Lung (tissue), 12 donors: ENCODE data around the gene PFKFB2. TPM values are rescaled to one million over a fixed set of nuclear protein-coding genes. Genes with fewer than 3 reads are reported as not detected.

Experiments
- ATAC-seq: fragments of 200-7000 bp; cut with Tn5 transposase; one replicate; pipeline ENCODE4 v1.9.1; 2020; ENCODE audit warnings: moderate number of reproducible peaks; ENCODE audit not compliant: insufficient read depth, low FRiP score
- DNase-seq, 3 donors: peaks; one replicate each; pipeline ENCODE4 v3.0.0-alpha.2; 2013 to 2017
- H3K27ac ChIP-seq, 2 donors: one replicate each; pipeline ENCODE4 v1.5.1; 2013; ENCODE audit warnings: mild to moderate bottlenecking in 2 of 2, moderate library complexity in 2 of 2, control low read depth in 1 of 2, inconsistent platforms in 1 of 2, low read depth in 1 of 2, low read length in 1 of 2
- H3K27me3 ChIP-seq, 3 donors: one replicate each; pipeline ENCODE4 v1.5.1; 2013; ENCODE audit warnings: low read length in 2 of 3; ENCODE audit not compliant: control insufficient read depth in 3 of 3, insufficient read depth in 3 of 3
- H3K36me3 ChIP-seq, 4 donors: one replicate each; pipeline ENCODE4 v1.5.1; 2013; ENCODE audit warnings: low read length in 4 of 4, mild to moderate bottlenecking in 1 of 4, moderate library complexity in 1 of 4; ENCODE audit not compliant: control insufficient read depth in 4 of 4, insufficient read depth in 4 of 4
- H3K4me1 ChIP-seq, 5 donors: one replicate each; pipeline ENCODE4 v1.5.1; 2013; ENCODE audit warnings: low read length in 5 of 5, mild to moderate bottlenecking in 2 of 5, moderate library complexity in 1 of 5; ENCODE audit not compliant: control insufficient read depth in 5 of 5, insufficient read depth in 5 of 5
- H3K4me3 ChIP-seq: one replicate; pipeline ENCODE4 v1.5.1; 2013; ENCODE audit warnings: mild to moderate bottlenecking, control low read depth, moderate library complexity
- H3K9ac ChIP-seq, 2 donors: one replicate each; pipeline ENCODE4 v1.5.1; 2013; ENCODE audit warnings: low read length in 2 of 2, control low read depth in 1 of 2; ENCODE audit not compliant: insufficient read depth in 1 of 2
- H3K9me3 ChIP-seq, 4 donors: one replicate each; pipeline ENCODE4 v1.5.1; 2013; ENCODE audit warnings: low read length in 3 of 4, mild to moderate bottlenecking in 1 of 4, moderate library complexity in 1 of 4; ENCODE audit not compliant: control insufficient read depth in 4 of 4, insufficient read depth in 3 of 4
- whole genome bisulfite sequencing, 2 donors: extraction: QIAGEN DNeasy Blood & Tissue Kit; methylation state at CpG; one replicate each; pipeline ENCODE4 v1.1.7; 2013; 5-methylcytosine and 5-hydroxymethylcytosine counted together
- polyA plus RNA-seq, 2 donors: library from polyadenylated mRNA; stranded (reverse); fragments of 200-250 nt; gene quantifications; one replicate each; pipeline ENCODE4 v1.2.1, GENCODE V29; 2013
- total RNA-seq, 2 donors: library from RNA; depleted of rRNA in 1 of 2; stranded (reverse); fragments of >200 nt in 1 of 2; gene quantifications; one replicate each; pipeline ENCODE4 v1.2.1, GENCODE V29; 2014 to 2021
- TF ChIP-seq, protein P1 (sequence below): IDR thresholded peaks from 2 replicates; pipeline ENCODE4 v1.5.1; 2012; ENCODE audit warnings: mild to moderate bottlenecking; ENCODE audit errors: control extremely low read depth, extremely low read depth
- donor health status: control.
- donor health status: control.
- donor health status: Bipolar disorder and iron deficiency.
- donor health status: healthy.
- donor health status: DM: yes; HTN: yes; CAD: no.

PFKFB2 gene
- total and polyA plus RNA-seq, 4 donors, result 19.9 to 52.3 (median 39.6) TPM

DNA sequence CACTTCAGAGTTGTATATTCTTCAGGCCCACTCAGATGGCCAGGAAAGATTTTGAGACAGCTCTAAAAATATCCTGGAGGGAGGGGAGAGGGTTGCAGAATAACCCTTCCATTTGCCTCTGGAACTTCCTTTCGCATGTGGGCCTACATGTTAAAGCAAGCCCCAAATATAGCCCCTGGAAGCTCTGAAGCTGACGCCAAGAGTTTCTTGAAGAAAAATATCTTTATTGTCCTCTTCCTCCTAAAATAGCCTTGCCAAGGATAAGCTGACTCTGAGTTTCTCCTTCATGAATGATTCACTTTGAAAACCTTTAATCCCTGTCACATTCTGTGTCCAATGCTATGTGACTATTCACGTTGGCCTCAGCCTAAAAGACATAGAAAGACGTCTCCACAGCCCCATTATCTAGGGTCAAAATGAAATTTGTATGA lies 27.0 kb upstream of the PFKFB2 start:
- Histone ChIP-seq H3K4me1 (peaks cover 0 to 26% (median 16%) of the 10 kb centered on the region in 5 donors), H3K27ac (peak overlapping the region; percentile 62 to 78), H3K4me3 (no peak overlapping the region), H3K27me3 (no peaks in the 10 kb centered on the region), H3K9me3 (peaks cover 0 to under 1% (median 0%) of the 10 kb centered on the region in 4 donors), H3K9ac (peak overlapping the region in 1 of 2 donors; percentile 53), H3K36me3 (peaks cover 0 to 4% (median 0%) of the 10 kb centered on the region in 4 donors)
- DNase-seq (peak in 2 of 3 donors; percentile 30 to 64), ATAC-seq (no peak)
- TF ChIP-seq, protein P1, sequence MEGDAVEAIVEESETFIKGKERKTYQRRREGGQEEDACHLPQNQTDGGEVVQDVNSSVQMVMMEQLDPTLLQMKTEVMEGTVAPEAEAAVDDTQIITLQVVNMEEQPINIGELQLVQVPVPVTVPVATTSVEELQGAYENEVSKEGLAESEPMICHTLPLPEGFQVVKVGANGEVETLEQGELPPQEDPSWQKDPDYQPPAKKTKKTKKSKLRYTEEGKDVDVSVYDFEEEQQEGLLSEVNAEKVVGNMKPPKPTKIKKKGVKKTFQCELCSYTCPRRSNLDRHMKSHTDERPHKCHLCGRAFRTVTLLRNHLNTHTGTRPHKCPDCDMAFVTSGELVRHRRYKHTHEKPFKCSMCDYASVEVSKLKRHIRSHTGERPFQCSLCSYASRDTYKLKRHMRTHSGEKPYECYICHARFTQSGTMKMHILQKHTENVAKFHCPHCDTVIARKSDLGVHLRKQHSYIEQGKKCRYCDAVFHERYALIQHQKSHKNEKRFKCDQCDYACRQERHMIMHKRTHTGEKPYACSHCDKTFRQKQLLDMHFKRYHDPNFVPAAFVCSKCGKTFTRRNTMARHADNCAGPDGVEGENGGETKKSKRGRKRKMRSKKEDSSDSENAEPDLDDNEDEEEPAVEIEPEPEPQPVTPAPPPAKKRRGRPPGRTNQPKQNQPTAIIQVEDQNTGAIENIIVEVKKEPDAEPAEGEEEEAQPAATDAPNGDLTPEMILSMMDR, result no peak
- WGBS, 2 donors, result 42 to 72% methylated on average over 4 of the region's 4 CpGs

DNA sequence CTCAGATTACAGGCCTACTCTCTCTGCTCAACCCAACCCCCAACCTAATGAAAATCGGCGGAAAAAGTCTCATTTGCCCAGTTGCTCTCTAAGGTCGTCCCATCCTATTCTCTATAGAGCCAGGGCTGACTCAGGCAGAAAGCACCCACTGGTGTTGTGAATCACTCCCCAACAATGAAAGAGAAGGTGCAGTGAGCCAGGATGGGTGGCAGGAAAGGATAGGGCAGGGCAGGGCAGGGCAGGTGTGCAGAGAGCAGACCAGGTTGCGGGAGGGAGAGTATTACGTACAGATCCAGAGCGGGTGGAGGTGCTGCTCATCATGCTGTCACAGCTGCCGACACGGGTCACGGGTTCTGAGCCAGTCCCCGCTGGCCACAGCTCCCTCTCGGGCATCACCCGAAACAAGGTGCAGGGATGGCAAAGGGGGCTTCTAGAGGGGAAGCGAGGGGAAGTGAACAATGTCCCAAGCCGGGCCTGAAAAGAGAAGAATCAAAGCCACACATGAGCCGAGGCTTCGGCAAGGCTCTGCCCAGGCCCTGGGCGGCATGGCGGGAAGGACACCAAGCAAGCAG lies 25.8 kb upstream of the PFKFB2 start:
- peaks cover 0 to 1% (median 0%) of the 10 kb centered on the region in 4 donors for H3K9me3 ChIP-seq
- peak overlapping the region in 1 of 2 donors; percentile 94 for H3K27ac ChIP-seq

DNA sequence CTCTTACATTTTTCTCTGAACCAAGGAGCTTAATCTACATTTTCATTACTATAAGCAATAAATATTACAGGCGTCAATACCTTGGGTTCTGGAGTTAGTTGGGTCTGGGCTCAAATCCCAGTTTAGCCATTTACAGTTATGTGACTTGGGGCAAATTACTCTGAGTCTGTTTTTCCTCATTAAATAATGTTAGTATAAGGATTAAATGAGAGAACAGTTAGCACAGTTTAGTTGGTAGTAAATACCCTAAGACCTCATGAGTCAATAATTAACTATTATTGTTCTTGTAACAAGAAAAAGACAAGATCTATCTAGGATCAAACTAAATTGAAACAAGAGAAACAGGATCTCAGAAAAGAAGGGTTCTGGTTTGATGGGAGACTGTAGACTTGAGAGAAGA lies 25.2 kb upstream of the PFKFB2 start:
- DNase-seq (no peak), ATAC-seq (no peak)
- H3K4me1 ChIP-seq, result peaks cover 3 to 23% (median 14%) of the 10 kb centered on the region in 5 donors
- H3K36me3 ChIP-seq, result no peaks in the 10 kb centered on the region
- TF ChIP-seq, protein P1, result no peak
- H3K9me3 ChIP-seq, result peaks cover 0 to 1% (median 0%) of the 10 kb centered on the region in 4 donors
- no peak overlapping the region for H3K9ac ChIP-seq
- H3K4me3 ChIP-seq, result no peak overlapping the region
- H3K27ac ChIP-seq, result peak overlapping the region in 1 of 2 donors; percentile 94
- H3K27me3 ChIP-seq, result no peaks in the 10 kb centered on the region
- WGBS, 2 donors, result 70 to 77% methylated on average over 1 of the region's 1 CpG

More for the DNA sequence above, 25.8 kb upstream of the PFKFB2 start:
- 77 to 87% methylated on average over 18 of the region's 18 CpGs for WGBS, 2 donors
- Histone ChIP-seq H3K27me3 (no peaks in the 10 kb centered on the region), H3K9ac (no peak overlapping the region), H3K4me3 (no peak overlapping the region), H3K36me3 (no peaks in the 10 kb centered on the region), H3K4me1 (peaks cover 1 to 23% (median 14%) of the 10 kb centered on the region in 5 donors)
- DNase-seq (no peak), ATAC-seq (no peak)
- TF ChIP-seq, protein P1, result no peak
